GM18519 (cell line): Measurements from ENCODE around the gene SCAF11.

Experiments
- ATAC-seq: cut with Tn5 transposase; IDR thresholded peaks from one replicate; pipeline ENCODE4 v1.9.1; 2021; ENCODE audit warnings: mild to moderate bottlenecking, moderate library complexity; ENCODE audit not compliant: unreplicated experiment, low FRiP score

SCAF11 gene

GRCh38 chr12:45981075-45981837 is 9.1 kb downstream of the SCAF11 start:
- ATAC-seq: no peak

GRCh38 chr12:45980540-45980939 is 9.8 kb downstream of the SCAF11 start:
- ATAC-seq: no peak

- ATAC-seq: no peak
Observed at GRCh38 chr12:45978108-45978507, 12.3 kb downstream of the SCAF11 start.

GRCh38 chr12:45977620-45978019 is 12.8 kb downstream of the SCAF11 start:
- ATAC-seq: no peak

- no peak for ATAC-seq
Observed at GRCh38 chr12:45975506-45975905, 14.9 kb downstream of the SCAF11 start.

GRCh38 chr12:45974883-45975282 is 15.5 kb downstream of the SCAF11 start:
- ATAC-seq: no peak

- ATAC-seq: no peak
Observed at GRCh38 chr12:45974171-45974719, 16.1 kb downstream of the SCAF11 start.

GRCh38 chr12:45973526-45973925 is 16.8 kb downstream of the SCAF11 start:
- no peak for ATAC-seq

GRCh38 chr12:45970391-45970790 is 20.0 kb downstream of the SCAF11 start:
- no peak for ATAC-seq

- ATAC-seq: no peak
Observed at GRCh38 chr12:45969084-45969483, 21.3 kb downstream of the SCAF11 start.

GRCh38 chr12:45966486-45966885 is 23.9 kb downstream of the SCAF11 start:
- ATAC-seq: no peak

- no peak for ATAC-seq
Observed at GRCh38 chr12:45962553-45963325, 27.6 kb downstream of the SCAF11 start.

- no peak for ATAC-seq
Observed at GRCh38 chr12:45959728-45960127, 30.6 kb downstream of the SCAF11 start.

GRCh38 chr12:45959025-45959424 is 31.3 kb downstream of the SCAF11 start:
- ATAC-seq: no peak

- ATAC-seq: no peak
Observed at GRCh38 chr12:45948546-45948945, 41.8 kb downstream of the SCAF11 start.

GRCh38 chr12:45946435-45946834 is 43.9 kb downstream of the SCAF11 start:
- ATAC-seq: no peak

- no peak for ATAC-seq
Observed at GRCh38 chr12:45944771-45945170, 45.6 kb downstream of the SCAF11 start.

- no peak for ATAC-seq
Observed at GRCh38 chr12:45939759-45940158, 50.6 kb downstream of the SCAF11 start.

GRCh38 chr12:45938566-45938965 is 51.8 kb downstream of the SCAF11 start:
- ATAC-seq: no peak

GRCh38 chr12:45934956-45935355 is 55.4 kb downstream of the SCAF11 start:
- ATAC-seq: no peak

GRCh38 chr12:45933504-45933903 is 56.9 kb downstream of the SCAF11 start:
- ATAC-seq: no peak

- no peak for ATAC-seq
Observed at GRCh38 chr12:45930369-45930768, 60.0 kb downstream of the SCAF11 start.
